Natural killer cell (primary cell): Measurements from ENCODE around the gene GPC5. TPM values are rescaled to one million over a fixed set of nuclear protein-coding genes. Genes with fewer than 3 reads are reported as not detected.

Experiments
- ATAC-seq, 3 donors: fragments of 150-1000 bp in 2 of 3; fragments of 200-7000 bp in 1 of 3; cut with Tn5 transposase; 1 replicate in 1 of 3; 2 replicates in 2 of 3; pipeline ENCODE4 v1.10.0; 2021; ENCODE audit warnings: mild to moderate bottlenecking in 2 of 3, moderate library complexity in 2 of 3
- DNase-seq, 2 donors: peaks; one replicate each; pipeline versions ENCODE4 v3.0.0 to v3.0.0-alpha.2; 2013 to 2021; ENCODE audit warnings: mixed read lengths in 1 of 2
- H3K27ac ChIP-seq: one replicate; pipeline ENCODE4 v1.5.1; 2013; ENCODE audit warnings: mild to moderate bottlenecking, low read length
- H3K27me3 ChIP-seq: one replicate; pipeline ENCODE4 v1.6.1; 2013; ENCODE audit warnings: low read length; ENCODE audit not compliant: control insufficient read depth, insufficient read depth
- H3K36me3 ChIP-seq: one replicate; pipeline ENCODE4 v1.6.1; 2013; ENCODE audit warnings: low read length; ENCODE audit not compliant: control insufficient read depth, insufficient read depth
- H3K4me1 ChIP-seq: one replicate; pipeline ENCODE4 v1.6.1; 2013; ENCODE audit warnings: low read length; ENCODE audit not compliant: control insufficient read depth, insufficient read depth
- H3K4me3 ChIP-seq: one replicate; pipeline ENCODE4 v1.5.1; 2013; ENCODE audit warnings: low read length
- H3K9me3 ChIP-seq: one replicate; pipeline ENCODE4 v1.6.1; 2013; ENCODE audit warnings: low read length; ENCODE audit not compliant: control insufficient read depth, insufficient read depth
- H3K27ac Mint-ChIP-seq, 2 donors: one replicate each; pipeline ENCODE4 v1.8.0; 2022; ENCODE audit warnings: mild to moderate bottlenecking in 2 of 2, mixed read lengths in 2 of 2, moderate library complexity in 1 of 2
- H3K27me3 Mint-ChIP-seq, 2 donors: one replicate each; pipeline ENCODE4 v1.8.0; 2022; ENCODE audit warnings: low read depth in 2 of 2, mixed read lengths in 2 of 2
- H3K36me3 Mint-ChIP-seq: one replicate; pipeline ENCODE4 v1.8.0; 2022; ENCODE audit warnings: mixed read lengths
- H3K4me1 Mint-ChIP-seq, 2 donors: one replicate each; pipeline ENCODE4 v1.8.0; 2022; ENCODE audit warnings: mixed read lengths in 2 of 2
- H3K4me3 Mint-ChIP-seq: one replicate; pipeline ENCODE4 v1.8.0; 2022; ENCODE audit warnings: mild to moderate bottlenecking, moderate library complexity, mixed read lengths
- H3K9me3 Mint-ChIP-seq, 2 donors: one replicate each; pipeline ENCODE4 v1.8.0; 2022; ENCODE audit warnings: mixed read lengths in 2 of 2
- CTCF ChIP-seq: fragments of 200-600 bp; IDR thresholded peaks from one replicate; pipeline ENCODE4 v1.8.0; 2022; ENCODE audit warnings: antibody characterized with exemption
- WGBS: methylation state at CpG from one replicate; pipeline ENCODE4 v1.1.7; 2013; ENCODE audit warnings: missing lambda C conversion rate; ENCODE audit not compliant: insufficient coverage; 5-methylcytosine and 5-hydroxymethylcytosine counted together
- intact Hi-C: fragments of 100-400 bp; cut with micrococcal nuclease; formaldehyde crosslinking; loops from one replicate; pipeline ENCODE4 v1.14.2; 2022
- total RNA-seq, 4 donors: library from RNA; stranded (reverse); fragments of 120-200 nt in 1 of 4; gene quantifications; one replicate each; pipeline versions ENCODE4 v1.2.3 to v1.2.4, GENCODE V29; 2013 to 2022

GPC5 gene
- total RNA-seq, 3 donors from 2014 or later (not counting 1 experiment from before 2014, with no cell fraction given): not detected

GRCh38 chr13:92734068-92734467, 1335.6 kb downstream of the GPC5 start:
- H3K4me3 Mint-ChIP-seq: no peak overlapping the region
- intact Hi-C loops: no loop called here
- Histone ChIP-seq H3K4me1 (no peaks in the 10 kb centered on the region), H3K27ac (no peak overlapping the region), H3K9me3 (no peaks in the 10 kb centered on the region), H3K4me3 (no peak overlapping the region), H3K36me3 (no peaks in the 10 kb centered on the region), H3K27me3 (no peaks in the 10 kb centered on the region)
- H3K36me3 Mint-ChIP-seq: peaks cover 7% of the 10 kb centered on the region
- H3K27ac Mint-ChIP-seq: no peak overlapping the region
- no peak for ATAC-seq
- H3K4me1 Mint-ChIP-seq: no peaks in the 10 kb centered on the region
- DNase-seq: no peak
- no peaks in the 10 kb centered on the region for H3K27me3 Mint-ChIP-seq
- peaks cover 12 to 19% of the 10 kb centered on the region in 2 donors for H3K9me3 Mint-ChIP-seq
- 75% methylated on average over 1 of the region's 1 CpG for WGBS
- TF ChIP-seq CTCF: no peak

GRCh38 chr13:92734545-92734944, 1336.1 kb downstream of the GPC5 start:
- no peaks in the 10 kb centered on the region for H3K36me3 ChIP-seq
- 83% methylated on average over 1 of the region's 1 CpG for WGBS
- H3K27me3 ChIP-seq: no peaks in the 10 kb centered on the region
- no peak overlapping the region for H3K27ac ChIP-seq
- ATAC-seq: no peak
- no peak overlapping the region for H3K4me3 ChIP-seq
- TF ChIP-seq CTCF: no peak
- Mint-ChIP-seq H3K27me3 (no peaks in the 10 kb centered on the region), H3K27ac (no peak overlapping the region), H3K9me3 (peaks cover 12 to 19% of the 10 kb centered on the region in 2 donors), H3K4me1 (no peaks in the 10 kb centered on the region), H3K36me3 (peaks cover 7% of the 10 kb centered on the region), H3K4me3 (no peak overlapping the region)
- H3K4me1 ChIP-seq: no peaks in the 10 kb centered on the region
- intact Hi-C loops: no loop called here
- DNase-seq: no peak
- no peaks in the 10 kb centered on the region for H3K9me3 ChIP-seq

GRCh38 chr13:92735909-92736308, 1337.5 kb downstream of the GPC5 start:
- H3K27me3 ChIP-seq: no peaks in the 10 kb centered on the region
- H3K4me1 Mint-ChIP-seq: no peaks in the 10 kb centered on the region
- H3K4me1 ChIP-seq: no peaks in the 10 kb centered on the region
- peaks cover 7% of the 10 kb centered on the region for H3K36me3 Mint-ChIP-seq
- WGBS: no CpG with 5 or more reads among the region's 1 CpG
- ATAC-seq: no peak
- no peak for DNase-seq
- peaks cover 15 to 22% of the 10 kb centered on the region in 2 donors for H3K9me3 Mint-ChIP-seq
- no peak for TF ChIP-seq CTCF
- H3K27ac Mint-ChIP-seq: no peak overlapping the region
- H3K27ac ChIP-seq: no peak overlapping the region
- H3K27me3 Mint-ChIP-seq: no peaks in the 10 kb centered on the region
- H3K36me3 ChIP-seq: no peaks in the 10 kb centered on the region
- no peaks in the 10 kb centered on the region for H3K9me3 ChIP-seq
- H3K4me3 Mint-ChIP-seq: no peak overlapping the region
- intact Hi-C loops: no loop called here
- H3K4me3 ChIP-seq: no peak overlapping the region

- H3K27ac ChIP-seq: no peak overlapping the region
- 89% methylated on average over 2 of the region's 2 CpGs for WGBS
- Mint-ChIP-seq H3K27ac (no peak overlapping the region), H3K36me3 (no peaks in the 10 kb centered on the region), H3K27me3 (no peaks in the 10 kb centered on the region), H3K4me1 (no peaks in the 10 kb centered on the region), H3K9me3 (peaks cover 15 to 16% of the 10 kb centered on the region in 2 donors), H3K4me3 (no peak overlapping the region)
- H3K36me3 ChIP-seq: no peaks in the 10 kb centered on the region
- intact Hi-C loops: no loop called here
- no peak overlapping the region for H3K4me3 ChIP-seq
- TF ChIP-seq CTCF: no peak
- no peaks in the 10 kb centered on the region for H3K4me1 ChIP-seq
- DNase-seq (no peak), ATAC-seq (no peak)
- no peaks in the 10 kb centered on the region for H3K27me3 ChIP-seq
- H3K9me3 ChIP-seq: no peaks in the 10 kb centered on the region
Measured at GRCh38 chr13:92739306-92739818, 1340.9 kb downstream of the GPC5 start.
